ENCODE data around the gene AHNAK. TPM values are rescaled to one million over a fixed set of nuclear protein-coding genes. Genes with fewer than 3 reads are reported as not detected.

Gene AHNAK
- total RNA-seq, 2 experiments from 2014 or later = 9.2 to 9.4 TPM

DNA sequence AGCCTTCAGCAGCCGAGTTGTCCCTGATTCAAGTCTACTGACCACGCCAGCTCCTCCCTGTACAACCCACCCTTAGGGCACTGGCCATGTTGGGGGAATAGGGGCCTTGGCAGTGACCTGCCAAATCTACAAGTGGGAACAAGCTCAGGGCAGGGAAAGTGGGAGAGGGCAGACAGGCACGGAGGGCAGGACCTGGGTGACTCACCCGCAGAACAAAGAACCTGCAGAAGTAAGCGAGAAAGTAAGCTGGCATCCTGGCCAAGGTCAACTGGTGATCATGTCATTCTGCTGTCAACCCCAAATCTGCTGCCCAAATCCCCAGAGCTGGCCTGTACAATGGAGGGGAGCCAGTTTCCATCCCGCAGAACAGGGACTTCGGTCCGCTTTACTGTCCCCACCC is 135.6 kb downstream of the AHNAK start:
- Mint-ChIP-seq H3K36me3 (ENCODE audit: low read depth) (no peaks in the 10 kb centered on the region), H3K27me3 (ENCODE audit: low read depth) (no peaks in the 10 kb centered on the region), H3K27ac (no peak overlapping the region), H3K9me3 (no peaks in the 10 kb centered on the region), H3K4me1 (ENCODE audit: low read depth) (no peaks in the 10 kb centered on the region), H3K4me3 (no peak overlapping the region)
- intact Hi-C loops (cut with micrococcal nuclease) = no loop called here
- no peak for DNase-seq
- CTCF ChIA-PET = interaction anchor here (0.9 to 1.6 kb wide), 3 partner anchors 11 to 14 kb away, joined by 3 to 8 read pairs (median 4); no protein-coding TSS in a partner anchor

DNA sequence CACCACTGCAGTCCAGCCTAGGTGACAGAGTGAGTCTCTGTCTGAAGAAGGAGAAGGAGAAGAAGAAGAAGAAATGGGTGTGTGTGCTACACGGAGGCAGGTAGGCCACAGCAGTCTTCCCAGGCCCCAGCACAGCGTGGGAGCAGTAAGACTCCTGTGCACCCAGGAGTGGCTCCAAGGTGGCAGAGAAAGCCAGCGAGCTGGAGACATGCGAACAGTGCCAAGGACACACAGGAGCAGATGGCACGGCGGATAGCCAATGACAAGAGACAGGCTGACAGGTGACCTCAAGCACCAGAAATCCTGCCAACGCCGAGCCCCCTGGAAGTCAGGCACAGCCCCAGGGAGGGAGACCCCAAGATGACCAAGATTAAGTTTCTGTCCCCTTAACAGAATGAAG is 136.8 kb downstream of the AHNAK start:
- Mint-ChIP-seq H3K9me3 (no peaks in the 10 kb centered on the region), H3K4me3 (no peak overlapping the region), H3K36me3 (ENCODE audit: low read depth) (no peaks in the 10 kb centered on the region), H3K27me3 (ENCODE audit: low read depth) (no peaks in the 10 kb centered on the region), H3K27ac (no peak overlapping the region), H3K4me1 (ENCODE audit: low read depth) (no peaks in the 10 kb centered on the region)
- DNase-seq = no peak
- intact Hi-C loops (cut with micrococcal nuclease) = no loop called here
- CTCF ChIA-PET = interaction anchor here (1.6 kb wide), 1 partner anchor 15 kb away, joined by 8 read pairs; no protein-coding TSS in a partner anchor

DNA sequence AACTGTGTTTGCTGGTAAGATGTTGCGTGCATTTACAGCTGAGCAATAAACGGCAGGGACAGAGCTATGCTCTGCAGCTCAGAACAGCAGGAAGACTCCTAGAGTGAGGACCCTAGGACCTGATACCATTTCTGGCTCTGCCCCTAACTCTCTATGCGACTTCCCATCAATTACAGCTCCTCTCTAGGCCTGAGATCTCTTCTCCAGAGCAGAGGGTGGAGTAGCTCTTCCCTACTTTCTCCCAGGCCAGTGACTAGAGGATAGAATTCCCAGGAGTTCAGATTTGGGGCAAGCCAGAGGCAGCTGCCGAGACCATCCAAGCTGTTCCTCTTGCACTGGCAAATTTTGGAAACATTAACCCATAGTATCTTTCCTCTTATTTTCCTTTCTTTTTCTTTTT is 140.6 kb downstream of the AHNAK start:
- intact Hi-C loops (cut with micrococcal nuclease) = no loop called here

DNA sequence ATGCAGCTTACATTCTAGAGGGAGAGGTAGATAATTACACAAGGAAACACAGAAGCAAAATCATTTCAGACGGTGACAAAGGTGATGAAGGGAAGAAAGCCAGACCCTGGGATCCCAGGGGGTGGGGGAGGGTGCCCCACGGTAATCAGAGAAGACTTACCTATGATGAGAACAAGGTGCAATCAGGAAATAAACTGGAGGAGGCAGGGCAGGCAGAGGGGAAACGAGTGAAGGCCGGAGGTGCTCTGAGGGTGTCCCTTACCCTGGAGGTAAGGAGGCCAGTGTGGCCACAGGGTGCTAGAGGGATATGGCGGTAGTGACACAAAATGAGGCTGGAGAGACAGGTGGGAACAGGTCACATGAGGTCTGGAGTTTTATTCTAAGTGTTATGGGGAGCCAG is 141.7 kb downstream of the AHNAK start:
- no peaks in the 10 kb centered on the region for H3K27me3 Mint-ChIP-seq (ENCODE audit: low read depth)
- CTCF ChIA-PET = interaction anchor here (1.5 kb wide), 1 partner anchor 20 kb away, joined by 6 read pairs; no protein-coding TSS in a partner anchor
- DNase-seq = no peak
- H3K4me3 Mint-ChIP-seq = no peak overlapping the region
- H3K27ac Mint-ChIP-seq = no peak overlapping the region
- H3K9me3 Mint-ChIP-seq = no peaks in the 10 kb centered on the region
- peaks cover 25% of the 10 kb centered on the region for H3K4me1 Mint-ChIP-seq (ENCODE audit: low read depth)
- intact Hi-C loops (cut with micrococcal nuclease) = no loop called here
- no peaks in the 10 kb centered on the region for H3K36me3 Mint-ChIP-seq (ENCODE audit: low read depth)

More for the DNA sequence above, 140.6 kb downstream of the AHNAK start:
- no peak overlapping the region for H3K4me3 Mint-ChIP-seq
- no peaks in the 10 kb centered on the region for H3K36me3 Mint-ChIP-seq (ENCODE audit: low read depth)
- DNase-seq = no peak
- no peak overlapping the region for H3K27ac Mint-ChIP-seq
- H3K9me3 Mint-ChIP-seq = no peaks in the 10 kb centered on the region
- CTCF ChIA-PET = interaction anchor here (0.6 to 1.6 kb wide), 3 partner anchors 10 to 159 kb away, joined by 3 to 10 read pairs (median 4); no protein-coding TSS in a partner anchor
- peaks cover 20% of the 10 kb centered on the region for H3K4me1 Mint-ChIP-seq (ENCODE audit: low read depth)
- no peaks in the 10 kb centered on the region for H3K27me3 Mint-ChIP-seq (ENCODE audit: low read depth)

DNA sequence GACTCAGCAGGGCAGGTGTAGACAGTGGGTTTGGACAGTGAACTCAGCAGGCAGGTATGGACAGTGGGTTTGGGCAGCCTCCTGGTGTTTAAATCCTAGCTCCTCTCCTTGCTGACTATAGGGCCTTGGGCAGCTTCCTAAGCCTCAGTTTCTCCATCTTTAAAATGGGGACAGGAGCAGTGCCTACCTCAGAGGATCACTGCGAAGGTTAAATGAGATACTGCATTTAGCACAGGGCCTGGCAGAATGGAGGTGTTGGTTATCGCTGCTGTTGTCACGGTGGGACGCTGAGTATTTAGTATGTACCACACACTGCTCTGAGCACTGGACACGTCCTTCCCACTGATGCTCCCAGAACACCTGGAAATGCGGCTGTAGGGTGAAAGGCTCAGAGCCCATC is 142.2 kb downstream of the AHNAK start:
- Mint-ChIP-seq H3K27ac (no peak overlapping the region), H3K36me3 (ENCODE audit: low read depth) (no peaks in the 10 kb centered on the region), H3K27me3 (ENCODE audit: low read depth) (no peaks in the 10 kb centered on the region), H3K4me3 (no peak overlapping the region), H3K4me1 (ENCODE audit: low read depth) (peaks cover 30% of the 10 kb centered on the region), H3K9me3 (no peaks in the 10 kb centered on the region)
- intact Hi-C loops (cut with micrococcal nuclease) = no loop called here
- CTCF ChIA-PET = interaction anchor here (0.7 to 1.5 kb wide), 2 partner anchors 20 to 140 kb away, joined by 3 to 6 read pairs; no protein-coding TSS in a partner anchor
- DNase-seq = no peak

GRCh38 chr11:62402960-62403730 is 143.5 kb downstream of the AHNAK start:
- peaks cover 39% of the 10 kb centered on the region for H3K4me1 Mint-ChIP-seq (ENCODE audit: low read depth)
- H3K4me3 Mint-ChIP-seq = peak overlapping the region; percentile 84
- intact Hi-C loops (cut with micrococcal nuclease) = no loop called here
- no peaks in the 10 kb centered on the region for H3K9me3 Mint-ChIP-seq
- DNase-seq = no peak
- H3K27me3 Mint-ChIP-seq (ENCODE audit: low read depth) = no peaks in the 10 kb centered on the region
- CTCF ChIA-PET = interaction anchor here (1.0 to 2.2 kb wide), 5 partner anchors 8 to 158 kb away, joined by 3 to 7 read pairs (median 5); no protein-coding TSS in a partner anchor
- H3K27ac Mint-ChIP-seq = peak overlapping the region; percentile 89
- H3K36me3 Mint-ChIP-seq (ENCODE audit: low read depth) = no peaks in the 10 kb centered on the region

DNA sequence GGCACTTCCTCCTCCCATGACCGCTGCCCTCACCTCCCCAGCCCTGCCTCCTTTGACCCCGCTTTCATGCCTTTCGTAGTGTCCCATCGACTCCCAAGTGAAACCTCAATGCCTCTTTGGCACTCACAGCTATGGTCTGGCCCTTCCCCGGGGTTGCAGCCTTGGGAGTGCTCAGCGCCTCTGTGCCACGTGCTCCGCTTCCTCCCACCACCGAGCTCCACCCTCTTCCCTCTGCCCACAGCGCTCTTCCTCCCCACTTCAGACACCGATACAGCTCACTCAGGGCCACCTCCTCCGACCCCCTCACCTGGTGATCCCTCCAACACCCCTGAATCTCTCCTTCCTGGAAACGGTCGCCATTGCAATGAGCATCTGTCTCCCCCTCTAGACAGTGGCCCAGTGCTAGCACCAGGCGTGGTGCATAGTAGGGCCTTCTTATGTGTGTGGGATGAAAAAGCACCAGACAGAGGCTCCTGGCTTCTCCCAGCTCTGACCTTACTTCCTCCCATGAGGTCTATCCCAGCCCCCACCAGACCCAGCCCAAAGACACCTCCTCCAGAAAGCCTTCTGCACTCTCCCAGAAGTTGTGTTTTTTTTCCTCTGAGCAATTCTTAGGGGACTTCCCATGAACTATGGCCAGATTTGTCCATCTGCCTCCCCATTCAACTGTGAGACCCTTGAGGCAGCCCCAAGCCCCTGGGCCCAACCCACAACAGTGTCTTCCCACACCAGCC is 144.2 kb downstream of the AHNAK start:
- Mint-ChIP-seq H3K4me1 (ENCODE audit: low read depth) (peaks cover 39% of the 10 kb centered on the region), H3K27me3 (ENCODE audit: low read depth) (no peaks in the 10 kb centered on the region), H3K36me3 (ENCODE audit: low read depth) (no peaks in the 10 kb centered on the region), H3K4me3 (peak overlapping the region; percentile 84), H3K27ac (peak overlapping the region; percentile 89), H3K9me3 (no peaks in the 10 kb centered on the region)
- peak; percentile 71 for DNase-seq
- intact Hi-C loops (cut with micrococcal nuclease) = no loop called here
- CTCF ChIA-PET = interaction anchor here (0.6 to 2.2 kb wide), 6 partner anchors 22 to 158 kb away, joined by 3 to 7 read pairs (median 4); no protein-coding TSS in a partner anchor

DNA sequence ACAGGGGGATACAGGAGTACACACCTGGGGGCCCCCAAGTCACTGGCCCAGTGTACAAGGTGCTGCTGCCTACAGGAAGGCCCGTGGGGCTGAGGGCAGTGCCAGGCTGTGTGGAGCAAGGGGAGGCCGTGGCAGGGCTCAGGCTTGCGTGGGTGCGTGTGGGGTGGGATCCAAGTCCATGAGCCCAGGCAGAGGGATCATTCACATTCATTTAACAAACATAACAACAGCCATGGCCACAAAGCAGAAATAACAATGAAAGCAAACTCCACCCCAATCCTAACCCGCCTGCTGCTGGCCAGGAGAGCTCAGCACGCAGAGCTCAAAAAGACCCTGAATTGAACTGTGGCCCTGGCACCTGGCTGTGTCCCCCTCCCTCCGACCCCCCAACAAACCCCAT is 144.8 kb downstream of the AHNAK start:
- no peak for DNase-seq
- Mint-ChIP-seq H3K27me3 (ENCODE audit: low read depth) (no peaks in the 10 kb centered on the region), H3K27ac (peak overlapping the region; percentile 89), H3K9me3 (no peaks in the 10 kb centered on the region), H3K4me1 (ENCODE audit: low read depth) (peaks cover 39% of the 10 kb centered on the region), H3K4me3 (peak overlapping the region; percentile 84), H3K36me3 (ENCODE audit: low read depth) (no peaks in the 10 kb centered on the region)
- CTCF ChIA-PET = interaction anchor here (0.6 to 2.2 kb wide), 5 partner anchors 23 to 159 kb away, joined by 3 to 7 read pairs (median 4); no protein-coding TSS in a partner anchor
- intact Hi-C loops (cut with micrococcal nuclease) = no loop called here

- intact Hi-C loops (cut with micrococcal nuclease) = no loop called here
- no peaks in the 10 kb centered on the region for H3K9me3 Mint-ChIP-seq
These were observed 145.2 kb downstream of the AHNAK start for GRCh38 chr11:62401356-62401755.

DNA sequence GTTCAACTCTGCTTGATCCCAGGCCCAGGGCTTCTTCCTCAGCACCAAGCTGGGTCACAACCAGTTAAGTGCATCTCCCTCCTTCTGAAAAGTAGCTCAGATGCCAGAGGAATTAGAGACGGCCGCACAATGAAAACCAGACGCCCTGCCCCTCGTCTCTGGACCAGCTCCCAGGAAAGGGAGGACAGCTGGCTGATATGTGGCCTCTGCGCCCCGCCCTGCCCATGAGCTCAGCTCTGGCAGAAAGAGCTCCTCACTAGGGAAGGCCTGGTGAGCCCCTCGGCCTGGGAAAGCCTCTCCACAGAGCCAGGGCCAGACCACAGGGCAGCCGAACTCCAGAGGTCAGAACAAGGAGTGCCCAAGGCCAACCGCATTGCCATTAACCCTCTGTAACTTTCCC is 145.8 kb downstream of the AHNAK start:
- Mint-ChIP-seq H3K36me3 (ENCODE audit: low read depth) (no peaks in the 10 kb centered on the region), H3K27me3 (ENCODE audit: low read depth) (no peaks in the 10 kb centered on the region), H3K27ac (no peak overlapping the region), H3K9me3 (no peaks in the 10 kb centered on the region), H3K4me1 (ENCODE audit: low read depth) (peaks cover 39% of the 10 kb centered on the region), H3K4me3 (peak overlapping the region; percentile 84)
- DNase-seq = no peak
- intact Hi-C loops (cut with micrococcal nuclease) = no loop called here
- CTCF ChIA-PET = interaction anchor here (0.8 to 2.2 kb wide), 6 partner anchors 10 to 160 kb away, joined by 3 to 12 read pairs (median 4); no protein-coding TSS in a partner anchor

More at GRCh38 chr11:62401356-62401755, 145.2 kb downstream of the AHNAK start:
- DNase-seq = no peak
- no peaks in the 10 kb centered on the region for H3K27me3 Mint-ChIP-seq (ENCODE audit: low read depth)
- no peaks in the 10 kb centered on the region for H3K36me3 Mint-ChIP-seq (ENCODE audit: low read depth)
- peak overlapping the region; percentile 89 for H3K27ac Mint-ChIP-seq
- H3K4me3 Mint-ChIP-seq = peak overlapping the region; percentile 84
- peaks cover 39% of the 10 kb centered on the region for H3K4me1 Mint-ChIP-seq (ENCODE audit: low read depth)
- CTCF ChIA-PET = interaction anchor here (0.6 to 2.2 kb wide), 10 partner anchors 10 to 159 kb away, joined by 3 to 12 read pairs (median 4); no protein-coding TSS in a partner anchor

GRCh38 chr11:62400281-62400680 is 146.3 kb downstream of the AHNAK start:
- no peak overlapping the region for H3K27ac Mint-ChIP-seq
- peaks cover 39% of the 10 kb centered on the region for H3K4me1 Mint-ChIP-seq (ENCODE audit: low read depth)
- H3K9me3 Mint-ChIP-seq = no peaks in the 10 kb centered on the region
- no peaks in the 10 kb centered on the region for H3K27me3 Mint-ChIP-seq (ENCODE audit: low read depth)
- H3K36me3 Mint-ChIP-seq (ENCODE audit: low read depth) = no peaks in the 10 kb centered on the region
- no peak overlapping the region for H3K4me3 Mint-ChIP-seq
- intact Hi-C loops (cut with micrococcal nuclease) = no loop called here
- CTCF ChIA-PET = interaction anchor here (1.0 to 2.4 kb wide), 6 partner anchors 9 to 161 kb away, joined by 3 to 12 read pairs (median 4); no protein-coding TSS in a partner anchor
- no peak for DNase-seq

GRCh38 chr11:62399878-62400266 is 146.7 kb downstream of the AHNAK start:
- no peaks in the 10 kb centered on the region for H3K27me3 Mint-ChIP-seq (ENCODE audit: low read depth)
- CTCF ChIA-PET = interaction anchor here (1.1 to 2.4 kb wide), 4 partner anchors 12 to 161 kb away, joined by 4 to 12 read pairs (median 6); no protein-coding TSS in a partner anchor
- H3K4me1 Mint-ChIP-seq (ENCODE audit: low read depth) = peaks cover 40% of the 10 kb centered on the region
- no peak for DNase-seq
- H3K36me3 Mint-ChIP-seq (ENCODE audit: low read depth) = no peaks in the 10 kb centered on the region
- H3K4me3 Mint-ChIP-seq = no peak overlapping the region
- no peak overlapping the region for H3K27ac Mint-ChIP-seq
- no peaks in the 10 kb centered on the region for H3K9me3 Mint-ChIP-seq
- intact Hi-C loops (cut with micrococcal nuclease) = loop anchor here (10.0 kb wide), 1 partner anchor 295 kb away; no protein-coding TSS in a partner anchor

All from activated naive CD4-positive, alpha-beta T cell treated with anti-CD3 and anti-CD28 coated beads for 36 hours (primary cell).